ENCODE data around the gene OTUD3.

OTUD3 gene

GRCh38 chr1:19850214-19850613 is 32.0 kb upstream of the OTUD3 start:
- no peak overlapping the region for H3K27ac ChIP-seq
- TF ChIP-seq CTCF (conservative IDR thresholded peaks at IDR 0.05), result no peak

GRCh38 chr1:19852036-19852435 is 30.2 kb upstream of the OTUD3 start:
- no peak overlapping the region for H3K27ac ChIP-seq
- no peak for TF ChIP-seq CTCF (conservative IDR thresholded peaks at IDR 0.05)

GRCh38 chr1:19854866-19855265 is 27.3 kb upstream of the OTUD3 start:
- TF ChIP-seq CTCF (conservative IDR thresholded peaks at IDR 0.05), result no peak
- no peak overlapping the region for H3K27ac ChIP-seq

- no peak overlapping the region for H3K27ac ChIP-seq
- TF ChIP-seq CTCF (conservative IDR thresholded peaks at IDR 0.05), result no peak
Measured at GRCh38 chr1:19858893-19859292, 23.3 kb upstream of the OTUD3 start.

GRCh38 chr1:19859876-19860275 is 22.3 kb upstream of the OTUD3 start:
- no peak overlapping the region for H3K27ac ChIP-seq
- TF ChIP-seq CTCF (conservative IDR thresholded peaks at IDR 0.05), result no peak

- TF ChIP-seq CTCF (conservative IDR thresholded peaks at IDR 0.05), result no peak
Measured at GRCh38 chr1:19860418-19860817, 21.8 kb upstream of the OTUD3 start.

GRCh38 chr1:19861034-19861433 is 21.2 kb upstream of the OTUD3 start:
- no peak for TF ChIP-seq CTCF (conservative IDR thresholded peaks at IDR 0.05)

More at GRCh38 chr1:19860418-19860817, 21.8 kb upstream of the OTUD3 start:
- no peak overlapping the region for H3K27ac ChIP-seq

More at GRCh38 chr1:19861034-19861433, 21.2 kb upstream of the OTUD3 start:
- H3K27ac ChIP-seq, result no peak overlapping the region
